ENCODE measurements around the gene WDR64. TPM values are rescaled to one million over a fixed set of nuclear protein-coding genes. Genes with fewer than 3 reads are reported as not detected.

The WDR64 gene
- total RNA-seq, 1 donor from 2014 or later = not detected

DNA sequence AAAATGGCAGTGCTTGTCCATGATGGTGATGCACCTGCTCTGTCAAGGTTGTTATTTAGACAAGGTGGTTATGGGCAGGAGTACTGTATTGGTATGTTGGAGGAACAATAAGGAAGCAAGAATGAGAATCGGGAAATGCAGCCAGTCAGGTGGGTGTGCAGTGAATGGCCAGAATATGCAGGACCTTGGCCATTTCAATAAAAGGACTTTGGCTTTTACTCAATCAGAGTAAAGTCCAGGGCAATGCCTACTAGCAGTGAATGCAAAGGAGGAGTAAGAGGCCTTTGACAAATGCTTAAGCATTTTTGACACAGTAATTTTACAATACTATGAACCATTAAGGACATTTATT, 9.5 kb upstream of the WDR64 start:
- Mint-ChIP-seq H3K4me3 (ENCODE audit: unreplicated experiment) (no peak overlapping the region), H3K4me1 (ENCODE audit: low read depth, unreplicated experiment) (peaks cover 15% of the 10 kb centered on the region), H3K36me3 (ENCODE audit: unreplicated experiment) (no peaks in the 10 kb centered on the region), H3K27me3 (ENCODE audit: unreplicated experiment) (peaks cover 4% of the 10 kb centered on the region), H3K9me3 (ENCODE audit: unreplicated experiment) (peaks cover 3% of the 10 kb centered on the region), H3K27ac (ENCODE audit: unreplicated experiment) (no peak overlapping the region)
- no peak for TF ChIP-seq CTCF (IDR thresholded peaks at IDR 0.05; ENCODE audit: partially characterized antibody, unreplicated experiment)
- no peak for DNase-seq

- Mint-ChIP-seq H3K36me3 (ENCODE audit: unreplicated experiment) (no peaks in the 10 kb centered on the region), H3K4me3 (ENCODE audit: unreplicated experiment) (no peak overlapping the region), H3K9me3 (ENCODE audit: unreplicated experiment) (peaks cover 3% of the 10 kb centered on the region), H3K27ac (ENCODE audit: unreplicated experiment) (no peak overlapping the region), H3K27me3 (ENCODE audit: unreplicated experiment) (peaks cover 4% of the 10 kb centered on the region), H3K4me1 (ENCODE audit: low read depth, unreplicated experiment) (peaks cover 7% of the 10 kb centered on the region)
- TF ChIP-seq CTCF (IDR thresholded peaks at IDR 0.05; ENCODE audit: partially characterized antibody, unreplicated experiment) = no peak
- no peak for DNase-seq
Observed at GRCh38 chr1:241644259-241644658, 7.8 kb upstream of the WDR64 start.

GRCh38 chr1:241645199-241645598, 6.9 kb upstream of the WDR64 start:
- no peak for TF ChIP-seq CTCF (IDR thresholded peaks at IDR 0.05; ENCODE audit: partially characterized antibody, unreplicated experiment)
- H3K4me1 Mint-ChIP-seq (ENCODE audit: low read depth, unreplicated experiment) = peaks cover 7% of the 10 kb centered on the region
- peaks cover 3% of the 10 kb centered on the region for H3K9me3 Mint-ChIP-seq (ENCODE audit: unreplicated experiment)
- DNase-seq = no peak
- peaks cover 4% of the 10 kb centered on the region for H3K27me3 Mint-ChIP-seq (ENCODE audit: unreplicated experiment)
- H3K36me3 Mint-ChIP-seq (ENCODE audit: unreplicated experiment) = no peaks in the 10 kb centered on the region
- no peak overlapping the region for H3K27ac Mint-ChIP-seq (ENCODE audit: unreplicated experiment)
- no peak overlapping the region for H3K4me3 Mint-ChIP-seq (ENCODE audit: unreplicated experiment)

DNA sequence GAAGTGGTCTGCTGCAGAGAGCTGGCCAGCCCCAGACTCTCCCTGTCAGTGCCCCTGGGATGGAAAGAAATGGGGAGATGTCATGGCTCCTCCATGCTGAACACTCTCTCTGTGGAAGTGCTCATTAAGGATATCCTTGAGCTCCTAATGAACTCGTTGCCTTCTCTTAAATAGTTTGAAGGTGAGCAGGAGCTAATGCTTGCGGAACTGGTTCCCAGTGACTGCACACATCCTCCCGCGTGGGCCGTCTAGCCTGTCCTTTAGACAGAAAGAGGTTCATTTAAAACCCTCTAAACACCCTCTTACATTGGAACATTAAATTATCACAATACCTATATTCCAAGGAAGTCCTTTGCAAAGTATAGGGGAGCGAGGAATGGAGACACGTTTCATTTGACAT, 5.9 kb upstream of the WDR64 start:
- Mint-ChIP-seq H3K4me3 (ENCODE audit: unreplicated experiment) (no peak overlapping the region), H3K27me3 (ENCODE audit: unreplicated experiment) (no peaks in the 10 kb centered on the region), H3K9me3 (ENCODE audit: unreplicated experiment) (no peaks in the 10 kb centered on the region), H3K4me1 (ENCODE audit: low read depth, unreplicated experiment) (peaks cover under 1% of the 10 kb centered on the region), H3K36me3 (ENCODE audit: unreplicated experiment) (no peaks in the 10 kb centered on the region), H3K27ac (ENCODE audit: unreplicated experiment) (no peak overlapping the region)
- no peak for DNase-seq
- no peak for TF ChIP-seq CTCF (IDR thresholded peaks at IDR 0.05; ENCODE audit: partially characterized antibody, unreplicated experiment)

- TF ChIP-seq CTCF (IDR thresholded peaks at IDR 0.05; ENCODE audit: partially characterized antibody, unreplicated experiment) = no peak
- Mint-ChIP-seq H3K4me3 (ENCODE audit: unreplicated experiment) (no peak overlapping the region), H3K36me3 (ENCODE audit: unreplicated experiment) (no peaks in the 10 kb centered on the region), H3K27ac (ENCODE audit: unreplicated experiment) (no peak overlapping the region), H3K4me1 (ENCODE audit: low read depth, unreplicated experiment) (no peaks in the 10 kb centered on the region), H3K9me3 (ENCODE audit: unreplicated experiment) (no peaks in the 10 kb centered on the region), H3K27me3 (ENCODE audit: unreplicated experiment) (no peaks in the 10 kb centered on the region)
- no peak for DNase-seq
Observed at GRCh38 chr1:241647658-241648057, 4.4 kb upstream of the WDR64 start.

Measured in glutamatergic neuron (in vitro differentiated cells).